8988T (cell line): ENCODE measurements around the gene RAB8A.
"Not testable (repeated sequence)": the region's sequence is repeated elsewhere in the genome, so short reads cannot be mapped to it uniquely, and the experiment has no call there.

Experiments used
- DNase-seq: peaks from one replicate; pipeline ENCODE4 v3.0.0; 2011

Gene RAB8A

DNA sequence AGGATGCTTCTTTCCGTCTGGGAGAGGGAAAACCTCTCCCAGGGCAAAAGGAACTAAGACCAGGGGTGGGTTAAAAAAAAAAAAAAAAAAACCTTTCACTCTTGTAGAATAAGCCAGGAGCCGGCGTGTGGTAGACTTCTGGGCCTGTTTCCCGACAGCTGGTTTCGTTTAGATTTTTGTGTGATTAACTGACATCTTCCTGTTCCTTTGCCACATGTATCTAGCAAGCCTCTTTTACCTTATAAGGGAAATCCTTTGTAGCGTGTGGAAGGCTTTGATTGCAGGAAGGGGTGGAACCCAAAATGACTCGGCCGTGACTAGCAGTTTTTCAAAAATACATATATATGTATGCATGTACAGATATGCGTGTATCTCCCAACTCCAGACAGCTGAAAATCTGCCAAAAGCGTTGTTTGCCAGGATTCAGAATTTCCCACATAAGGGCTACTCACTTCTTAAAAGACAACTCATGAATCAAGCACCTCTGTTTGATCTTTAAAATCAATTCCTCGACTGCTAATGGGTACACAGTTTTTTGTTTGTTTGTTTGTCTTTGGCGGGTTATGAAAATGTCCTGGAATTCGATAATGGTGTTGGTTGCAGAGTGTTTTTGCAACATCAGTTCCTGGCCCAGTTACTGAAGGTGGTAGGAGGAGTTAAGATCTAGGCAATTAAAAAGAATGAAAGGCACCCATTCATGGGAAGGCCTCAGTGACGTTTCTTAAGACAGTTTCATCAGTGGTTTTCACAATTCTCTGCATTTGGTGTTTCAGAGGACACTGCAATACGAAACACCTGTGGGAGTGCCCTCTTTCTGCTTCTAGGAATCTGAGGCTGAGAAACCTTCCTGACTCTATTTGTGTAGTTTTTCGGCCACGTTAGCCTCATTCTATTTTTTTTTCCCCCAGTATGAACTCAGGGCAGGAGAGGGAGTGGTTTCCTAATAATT lies 32.7 kb upstream of the RAB8A start:
- DNase-seq: no peak

DNA sequence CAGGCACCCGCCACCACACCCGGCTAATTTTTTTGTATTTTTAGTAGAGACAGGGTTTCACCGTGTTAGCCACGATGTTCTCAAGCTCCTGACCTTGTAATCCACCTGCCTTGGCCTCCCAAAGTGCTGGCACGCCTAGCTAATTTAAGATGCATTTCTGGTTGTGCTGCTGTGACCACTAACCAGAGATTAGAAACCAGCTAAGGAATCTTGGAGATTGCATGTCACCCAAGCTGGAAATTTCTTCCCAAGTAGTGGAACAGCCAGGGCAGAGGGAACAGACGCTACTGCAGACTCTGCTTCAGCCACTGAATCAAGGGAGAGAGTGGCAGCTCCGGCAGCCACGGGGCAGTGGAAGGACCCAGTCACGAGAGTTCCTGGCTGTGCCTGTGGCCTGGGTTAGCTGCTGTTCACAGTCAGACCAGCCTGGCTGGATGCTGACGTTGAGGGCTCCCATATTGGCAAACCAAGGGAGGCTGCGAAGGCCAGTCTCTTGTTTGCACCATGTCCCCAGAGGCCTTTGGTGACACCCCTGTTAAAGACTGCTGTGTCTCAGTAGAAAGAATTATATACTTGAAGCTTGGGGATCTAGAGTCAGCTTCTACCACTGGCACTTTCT lies 27.5 kb upstream of the RAB8A start:
- no peak for DNase-seq

DNA sequence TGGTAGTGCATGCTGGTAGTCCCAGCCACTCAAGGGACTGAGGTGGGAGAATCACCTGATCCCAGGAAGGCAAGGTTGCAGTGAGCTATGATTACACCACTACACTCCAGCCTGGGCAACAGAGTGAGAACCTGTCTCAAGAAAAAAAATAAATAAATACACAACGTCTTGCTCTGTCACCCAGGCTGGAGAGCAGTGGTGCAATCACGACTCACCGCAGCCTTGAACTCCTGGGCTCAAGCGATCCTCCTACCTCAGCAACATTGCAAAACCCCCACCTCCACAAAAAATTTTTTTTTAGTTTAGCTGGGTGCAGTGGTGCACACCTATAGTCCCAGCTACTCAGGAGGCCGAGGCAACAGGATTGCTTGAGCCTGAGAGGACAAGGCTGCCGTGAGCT lies 26.6 kb upstream of the RAB8A start:
- DNase-seq: no peak

DNA sequence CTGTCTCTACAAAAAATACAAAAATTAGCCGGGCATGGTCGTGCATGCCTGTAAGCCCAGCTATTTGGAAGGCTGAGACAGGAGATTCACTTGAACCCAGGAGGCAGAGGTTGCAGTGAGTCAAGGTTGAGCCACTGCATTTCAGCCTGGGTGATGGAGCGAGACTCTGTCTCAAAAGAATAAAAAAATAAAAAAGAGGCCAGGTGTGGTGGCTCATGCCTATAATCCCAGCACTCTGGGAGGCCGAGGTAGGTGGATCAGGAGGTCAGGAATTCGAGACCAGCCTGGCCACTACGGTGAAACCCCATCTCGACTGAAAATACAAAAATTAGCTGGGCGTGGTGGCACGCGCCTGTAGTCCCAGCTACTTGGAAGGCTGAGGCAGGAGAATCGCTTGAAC lies 24.3 kb upstream of the RAB8A start:
- DNase-seq: not testable (repeated sequence)

DNA sequence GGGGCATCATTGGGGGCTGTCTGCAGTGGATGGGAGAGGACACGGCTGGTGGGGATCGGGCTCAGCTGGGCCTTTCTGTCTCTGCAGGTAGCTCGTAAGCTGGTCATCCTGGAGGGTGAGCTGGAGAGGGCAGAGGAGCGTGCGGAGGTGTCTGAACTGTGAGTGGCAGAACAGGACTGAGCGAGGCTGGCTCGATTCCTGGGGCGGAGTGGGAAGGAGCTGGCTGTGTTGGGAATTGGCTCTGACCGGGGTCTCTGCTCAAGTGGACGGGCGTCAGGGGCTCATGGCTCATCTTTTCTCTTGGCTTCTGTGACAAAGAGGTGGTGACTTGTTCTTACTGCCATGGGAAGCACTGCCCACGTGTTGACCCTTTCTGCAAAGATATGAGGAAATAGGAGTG lies 23.7 kb upstream of the RAB8A start:
- DNase-seq: no peak

DNA sequence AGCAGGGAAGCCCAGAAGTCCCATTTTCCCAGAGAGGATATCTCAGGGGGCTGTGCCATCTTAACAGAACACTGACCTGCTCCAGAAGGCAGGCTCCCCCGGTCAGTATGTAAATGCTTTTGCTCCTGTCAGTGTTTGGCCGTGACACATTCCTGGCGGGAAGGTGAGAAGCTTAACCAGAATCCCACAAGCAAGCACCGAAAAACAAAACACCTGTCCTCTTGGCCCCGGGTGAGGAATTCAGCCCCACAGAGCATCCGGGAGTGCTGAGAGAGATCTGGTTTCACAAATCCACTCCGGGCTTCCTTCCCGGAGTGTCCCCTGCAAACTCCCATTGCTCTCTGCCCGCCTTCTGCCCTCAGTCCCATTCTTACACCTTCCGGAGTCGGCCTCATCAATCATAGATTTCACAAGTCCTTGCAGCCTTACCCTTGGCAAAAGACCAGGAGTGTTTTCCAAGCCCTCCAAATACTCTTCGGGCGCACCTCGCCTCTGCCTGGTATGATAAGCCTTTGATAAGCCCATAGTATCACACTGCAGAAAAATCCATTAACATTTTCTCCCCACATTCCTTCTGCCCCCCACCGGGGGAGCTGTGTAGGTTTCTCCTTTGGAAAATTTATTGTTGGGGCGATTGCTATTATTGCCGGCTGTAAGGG lies 23.2 kb upstream of the RAB8A start:
- no peak for DNase-seq

DNA sequence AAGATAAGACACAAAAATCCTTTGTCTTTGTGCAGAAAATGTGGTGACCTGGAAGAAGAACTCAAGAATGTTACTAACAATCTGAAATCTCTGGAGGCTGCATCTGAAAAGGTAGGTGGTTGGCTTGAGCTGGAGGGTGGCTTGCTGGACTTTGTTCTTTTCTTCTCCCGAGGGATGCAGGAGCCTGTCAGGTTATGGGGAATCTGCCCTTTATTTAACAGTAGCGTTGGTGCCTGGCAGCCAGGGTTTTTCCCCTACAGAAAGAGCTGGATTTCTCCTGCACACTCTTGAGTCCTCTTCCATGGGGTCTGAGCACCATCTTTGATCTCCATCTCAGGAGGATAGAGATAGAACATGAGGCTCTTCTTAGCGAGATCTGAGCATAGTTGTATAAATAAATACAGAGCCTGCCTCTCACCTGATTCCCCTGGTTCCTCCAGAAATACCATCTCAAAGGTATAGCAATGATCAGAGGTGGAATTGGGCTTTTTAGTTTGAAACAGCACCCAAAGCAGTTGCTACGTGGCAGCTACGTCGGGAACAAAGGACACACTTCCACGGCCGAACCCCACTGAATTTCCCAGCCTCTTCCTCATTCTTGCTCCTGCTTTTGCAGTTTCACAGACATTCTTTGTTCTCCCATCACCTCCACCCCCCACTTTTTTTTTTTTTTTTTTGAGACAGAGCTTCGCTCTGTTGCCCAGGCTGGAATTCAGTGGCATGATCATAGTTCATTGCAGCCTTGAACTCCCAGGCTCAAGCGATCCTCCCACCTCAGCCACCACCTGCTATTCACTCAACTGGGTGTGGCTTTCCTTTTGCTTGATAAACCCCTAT lies 22.5 kb upstream of the RAB8A start:
- DNase-seq: no peak

DNA sequence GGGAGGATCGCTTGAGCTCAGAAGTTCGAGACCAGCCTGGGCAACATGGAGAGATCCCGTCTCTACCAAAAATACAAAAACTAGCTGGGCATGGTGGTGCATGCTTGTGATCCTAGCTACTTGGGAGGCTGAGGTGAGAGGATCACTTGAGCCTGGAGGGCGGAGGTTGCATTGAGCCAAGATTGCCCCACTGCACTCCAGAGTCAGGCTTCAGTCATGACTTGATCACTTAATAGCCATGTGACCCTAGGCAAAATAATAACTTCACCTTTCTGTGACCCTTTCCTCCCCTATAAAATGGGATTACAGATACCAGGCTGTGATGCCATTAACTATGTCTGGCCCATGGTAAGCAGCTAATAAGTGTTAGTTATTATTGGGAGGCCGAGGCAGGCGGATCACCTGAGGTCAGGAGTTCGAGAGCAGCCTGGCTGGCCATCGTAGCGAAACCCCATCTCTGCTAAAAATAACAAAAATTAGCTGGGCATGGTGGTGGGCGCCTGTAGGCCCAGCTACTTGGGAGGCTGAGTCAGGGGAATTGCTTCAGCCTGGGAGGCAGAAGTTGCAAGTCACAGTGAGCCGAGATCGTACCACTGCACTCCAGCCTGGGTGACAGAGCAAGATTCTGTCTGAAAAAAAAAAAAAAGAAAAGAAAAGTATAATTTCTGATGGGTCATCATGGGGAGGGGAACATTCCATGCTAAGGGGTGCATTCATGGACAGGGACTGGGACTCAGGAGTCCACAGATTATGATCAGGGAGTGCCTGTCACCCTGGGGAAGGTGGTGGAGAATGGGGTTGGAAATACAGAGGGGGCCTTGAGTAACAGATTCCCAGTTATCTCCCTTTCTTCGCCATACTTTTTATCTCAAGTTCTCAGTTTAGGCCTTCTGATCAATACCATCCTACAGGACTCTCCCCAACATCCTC lies 19.9 kb upstream of the RAB8A start:
- no peak for DNase-seq

DNA sequence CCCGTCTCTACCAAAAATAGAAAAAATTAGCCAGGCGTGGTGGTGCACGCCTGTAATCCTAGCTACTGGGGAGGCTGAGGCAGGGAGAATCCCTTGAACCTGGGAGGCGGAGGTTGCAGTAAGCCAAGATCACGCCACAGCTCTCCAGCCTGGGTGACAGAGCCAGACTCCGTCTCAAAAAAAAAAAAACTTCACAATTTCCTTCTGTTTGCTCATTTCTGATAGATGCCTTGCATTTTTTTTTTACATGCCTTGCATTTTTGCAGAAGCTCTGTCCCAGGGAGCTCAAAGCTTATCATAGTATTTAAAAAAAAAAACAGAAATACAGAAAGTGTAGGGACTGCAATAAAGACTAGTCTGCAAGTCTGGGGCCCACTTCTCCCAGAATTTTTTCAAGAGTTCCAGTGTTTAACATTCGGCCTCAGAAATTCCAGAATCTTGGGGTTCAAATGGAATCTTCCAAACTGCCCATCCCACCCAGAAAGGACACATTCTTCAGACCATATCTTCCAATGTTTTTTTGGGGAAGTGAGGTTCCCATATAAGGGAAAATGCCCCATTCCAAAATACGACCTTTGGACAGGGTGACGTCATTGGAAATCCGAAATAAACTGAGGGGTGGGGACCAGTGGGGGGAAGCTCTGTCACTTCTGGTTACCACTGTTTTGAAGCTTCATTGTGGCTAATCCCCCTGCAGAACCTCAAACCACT lies 17.2 kb upstream of the RAB8A start:
- no peak for DNase-seq

DNA sequence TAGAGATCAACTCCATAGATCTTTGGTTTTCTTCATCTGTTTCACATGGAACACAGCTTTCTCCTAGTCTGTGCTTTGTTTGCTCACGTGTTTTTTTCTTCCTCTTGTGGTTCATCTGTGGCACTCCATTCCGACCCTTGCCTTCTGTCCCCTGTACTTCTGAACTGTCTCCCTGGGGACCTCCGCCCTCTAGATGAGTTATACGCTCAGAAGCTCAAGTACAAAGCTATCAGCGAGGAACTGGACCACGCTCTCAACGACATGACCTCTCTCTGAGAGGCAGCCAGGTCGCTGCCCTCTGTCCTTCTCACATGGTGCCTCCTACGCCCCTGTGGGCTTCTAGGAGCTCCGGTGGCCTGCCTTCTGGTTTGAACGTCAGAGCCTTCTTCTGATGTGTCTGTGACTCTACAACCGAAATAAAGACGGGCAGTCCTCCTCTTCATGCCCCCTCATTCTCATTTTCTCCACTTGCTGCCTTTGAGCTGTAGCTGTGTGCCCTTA lies 16.6 kb upstream of the RAB8A start:
- DNase-seq: no peak

DNA sequence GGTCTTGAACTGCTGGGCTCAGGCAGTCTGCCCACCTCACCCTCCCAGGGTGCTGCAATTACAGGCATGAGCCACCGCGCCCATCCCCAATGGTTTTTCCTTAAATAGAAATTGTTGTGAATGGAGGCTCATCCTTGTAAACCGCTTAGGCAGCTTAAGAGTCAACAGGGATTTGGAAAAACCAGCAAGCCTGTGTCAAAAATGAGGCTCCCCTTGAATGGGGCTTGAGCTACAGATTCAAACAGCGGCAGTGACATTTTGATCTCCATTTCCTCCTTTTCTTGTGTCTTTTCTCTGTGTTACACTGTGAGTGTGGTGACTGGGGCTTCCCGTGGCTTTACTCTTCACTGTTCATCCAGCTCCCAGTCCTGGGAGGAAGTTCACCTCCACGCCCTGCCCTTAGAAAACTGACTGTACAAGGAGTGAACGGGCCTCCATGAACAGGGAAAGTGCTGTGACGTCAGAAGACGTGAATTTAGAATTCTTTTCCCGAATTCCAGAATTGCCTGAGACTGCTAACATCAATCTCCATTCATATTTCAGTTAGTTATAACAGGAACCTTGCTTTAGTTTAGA lies 15.3 kb upstream of the RAB8A start:
- DNase-seq: no peak

DNA sequence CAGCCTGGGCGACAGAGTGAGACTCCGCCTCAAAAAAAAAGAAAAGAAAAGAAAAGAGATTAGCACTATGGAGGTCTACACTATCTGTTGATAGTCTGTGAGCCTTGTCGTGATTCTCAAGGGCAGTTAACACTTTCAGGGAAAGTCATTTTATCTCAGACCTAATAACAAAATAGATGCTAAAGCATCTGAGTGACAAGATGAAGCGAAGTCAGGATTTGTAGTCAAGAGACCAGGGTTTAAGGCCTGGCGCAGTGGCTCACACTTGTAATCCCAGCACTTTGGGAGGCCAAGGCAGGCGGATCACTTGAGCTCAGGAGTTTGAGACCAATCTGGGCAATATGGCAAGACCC lies 13.3 kb upstream of the RAB8A start:
- DNase-seq: no peak

DNA sequence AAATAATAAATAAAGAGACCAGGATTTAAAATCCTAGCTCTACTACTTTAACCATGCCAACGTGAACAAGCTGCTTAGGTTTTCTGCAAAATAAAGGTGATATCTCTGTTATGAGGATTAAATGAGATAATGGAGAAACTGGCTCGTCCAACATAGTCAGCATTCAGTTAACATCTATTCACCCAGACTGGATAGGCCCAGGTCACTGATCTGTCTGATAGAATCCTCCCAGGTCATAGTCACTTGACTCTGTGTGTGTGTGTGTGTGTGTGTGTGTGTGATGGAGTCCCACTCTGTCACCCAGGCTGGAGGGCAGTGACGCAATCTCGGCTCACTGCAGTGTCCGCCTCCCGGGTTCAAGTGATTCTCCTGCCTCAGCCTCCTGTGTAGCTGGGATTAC lies 12.9 kb upstream of the RAB8A start:
- DNase-seq: no peak

DNA sequence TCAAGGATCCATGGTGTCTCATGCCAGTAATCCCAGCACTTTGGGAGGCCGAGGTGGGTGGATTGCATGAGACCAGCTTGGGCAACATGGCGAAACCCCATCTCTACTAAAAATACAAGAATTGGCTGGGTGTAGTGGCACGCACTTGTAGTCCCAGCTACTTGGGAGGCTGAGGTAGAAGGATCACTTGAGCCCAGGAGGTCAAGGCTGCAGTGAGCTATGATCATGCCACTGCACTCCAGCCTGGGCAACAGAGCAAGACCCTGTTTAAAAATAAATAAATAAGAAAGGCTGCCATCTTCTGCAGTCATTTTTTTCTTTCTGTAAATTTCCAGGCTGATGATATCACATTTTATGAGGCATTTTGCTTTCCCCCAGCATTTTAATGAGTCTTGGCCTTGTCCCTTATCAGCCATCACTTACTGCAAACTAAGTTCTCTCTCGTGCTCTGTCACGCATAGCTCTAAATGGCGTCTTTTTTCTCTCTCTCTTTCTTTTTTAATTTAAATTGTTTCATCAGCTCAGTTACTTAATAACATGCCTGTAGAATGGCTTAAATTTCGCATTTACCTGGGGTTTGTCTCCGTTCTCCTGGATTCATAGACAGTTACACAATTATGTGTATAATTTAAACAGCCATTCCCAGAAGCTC lies 12.2 kb upstream of the RAB8A start:
- not testable (repeated sequence) for DNase-seq

DNA sequence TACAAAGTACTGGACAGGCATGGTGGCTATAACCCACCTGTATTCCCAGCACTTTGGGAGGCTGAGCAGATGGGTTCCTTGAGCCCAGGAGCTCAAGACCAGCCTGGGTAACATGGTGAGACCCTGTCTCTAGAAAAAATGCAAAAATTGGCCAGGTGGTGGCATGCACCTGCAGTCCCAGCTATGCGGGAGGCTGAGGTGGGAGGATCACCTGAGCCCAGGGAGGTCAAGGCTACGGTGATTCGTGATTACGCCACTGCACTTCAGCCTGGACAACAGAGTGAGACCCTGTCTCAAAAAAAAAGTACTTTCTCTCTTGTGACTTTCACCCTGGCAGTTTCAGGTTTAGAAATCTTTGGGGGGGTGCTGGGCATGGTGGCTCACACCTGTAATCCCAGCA lies 11.2 kb upstream of the RAB8A start:
- no peak for DNase-seq

DNA sequence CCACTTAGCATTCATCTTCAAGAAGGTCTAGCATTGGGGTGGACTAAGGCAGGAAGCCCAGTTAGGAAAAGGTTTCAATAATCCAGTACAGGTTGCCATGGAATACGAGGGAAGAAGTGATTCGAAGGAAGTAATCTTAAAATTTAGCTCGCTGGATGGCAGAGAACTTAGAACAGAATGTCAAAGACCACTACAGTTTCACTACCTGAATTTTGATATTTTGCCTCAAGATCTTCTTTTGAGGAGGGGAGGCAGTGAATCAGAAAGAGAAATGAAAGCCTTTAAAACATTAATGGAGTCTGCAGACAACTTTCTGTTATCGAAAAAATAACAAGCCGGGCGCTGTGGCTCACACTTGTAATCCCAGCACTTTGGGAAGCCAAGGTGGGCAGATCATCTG lies 7.0 kb upstream of the RAB8A start:
- no peak for DNase-seq

DNA sequence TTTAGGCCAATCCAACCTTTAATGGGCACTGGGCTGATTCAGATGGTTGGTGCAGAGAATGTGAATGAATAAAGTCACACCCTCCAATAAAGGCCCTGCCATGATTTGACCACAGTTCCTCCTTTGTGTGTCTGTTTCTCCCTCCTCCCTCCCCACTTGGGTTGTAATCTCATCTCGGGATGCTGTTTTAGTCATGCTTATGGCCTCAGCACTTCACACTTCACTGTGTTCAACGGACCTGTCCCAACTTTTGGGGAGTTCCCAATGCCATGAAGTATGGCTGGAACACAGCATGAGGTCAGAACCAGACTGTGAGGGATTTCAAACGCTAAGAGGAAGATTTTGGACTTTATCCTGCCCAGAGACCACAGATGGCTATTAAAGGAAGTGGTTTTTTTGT lies 5.6 kb upstream of the RAB8A start:
- no peak for DNase-seq

DNA sequence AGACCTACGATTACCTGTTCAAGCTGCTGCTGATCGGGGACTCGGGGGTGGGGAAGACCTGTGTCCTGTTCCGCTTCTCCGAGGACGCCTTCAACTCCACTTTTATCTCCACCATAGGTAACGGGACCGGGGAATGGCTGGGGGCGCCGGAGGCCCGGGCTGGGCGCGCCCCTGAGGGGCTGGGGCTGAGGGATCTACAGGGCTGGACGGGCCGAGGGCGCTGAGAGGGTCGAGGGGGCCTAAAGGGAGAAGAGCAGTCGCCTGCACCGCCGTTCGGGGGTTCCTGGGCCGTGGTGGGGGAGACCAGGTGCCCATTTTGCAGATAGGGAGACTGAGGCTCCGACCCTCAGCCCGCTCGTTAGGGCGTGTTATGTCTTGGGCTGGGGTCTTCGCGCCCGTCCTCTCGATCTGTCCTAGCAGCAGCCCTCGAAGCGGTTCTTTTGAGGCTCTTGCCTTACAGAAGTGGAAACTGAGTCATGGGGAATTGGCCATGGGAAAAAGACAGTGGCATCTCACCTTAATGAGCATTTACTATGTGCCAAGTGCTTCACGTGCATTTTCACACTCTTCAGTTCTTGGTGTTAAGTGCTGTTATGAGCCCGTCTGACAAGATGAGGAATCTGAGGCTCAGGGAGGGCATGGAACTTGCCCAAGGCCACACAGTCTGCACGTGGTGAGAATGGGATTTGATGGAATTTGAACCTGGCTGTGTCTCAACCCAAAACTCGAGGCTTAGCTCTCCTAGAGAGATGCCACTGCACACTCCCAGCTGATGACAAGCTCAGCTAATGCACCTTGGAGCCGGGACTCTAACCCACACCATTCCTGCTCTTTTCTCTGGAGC lies 442 bp downstream of the RAB8A start:
- no peak for DNase-seq

DNA sequence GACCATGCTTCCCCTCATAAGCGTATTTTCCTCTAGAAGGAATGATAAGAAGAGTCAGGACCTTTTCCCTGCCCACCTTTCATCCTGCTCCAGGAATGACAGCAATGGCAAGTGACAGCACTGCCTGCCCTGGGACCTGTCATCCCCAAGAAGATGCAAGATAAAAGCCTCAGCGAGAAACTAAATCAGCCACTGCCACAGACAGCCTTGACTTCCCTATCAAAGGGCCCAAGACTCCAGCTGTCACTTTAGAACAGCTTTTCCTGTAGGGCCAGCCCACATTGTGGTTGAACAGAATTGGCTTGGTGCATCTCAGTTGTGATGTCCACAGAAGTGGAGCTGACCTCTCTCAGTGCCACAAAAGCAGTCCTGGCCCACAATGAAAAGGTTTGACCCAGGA lies 1.1 kb downstream of the RAB8A start:
- no peak for DNase-seq
